Lower leg skin (tissue), 4 donors: ENCODE measurements around the gene C2orf68. TPM values are rescaled to one million over a fixed set of nuclear protein-coding genes. Genes with fewer than 3 reads are reported as not detected.
A peak's percentile ranks its signal among the peaks of the same experiment; 100 is the strongest.

Source experiments
- DNase-seq, 2 donors: peaks; one replicate each; pipeline ENCODE4 v3.0.0-alpha.2; 2019; ENCODE audit warnings: low spot score in 2 of 2
- H3K4me3 ChIP-seq: fragments of 200-600 bp; sonication (generic); 2 replicates; pipeline ENCODE4 v1.5.1; 2017; ENCODE audit warnings: mild to moderate bottlenecking, low read depth; ENCODE audit not compliant: poor library complexity, severe bottlenecking
- CTCF ChIP-seq, 3 donors: fragments of 450-650 bp; IDR thresholded peaks; one replicate each; pipeline ENCODE4 v1.5.1; 2016; ENCODE audit warnings: antibody characterized with exemption in 3 of 3, mild to moderate bottlenecking in 3 of 3, moderate library complexity in 2 of 3
- POLR2A ChIP-seq, 2 donors: fragments of 450-650 bp; IDR thresholded peaks; one replicate each; pipeline ENCODE4 v1.6.1; 2016 to 2017; ENCODE audit warnings: antibody characterized with exemption in 2 of 2, mild to moderate bottlenecking in 1 of 2, moderate library complexity in 1 of 2
- WGBS, 2 donors: methylation state at CpG; one replicate each; pipeline ENCODE4 v1.1.5; 2018; 5-methylcytosine and 5-hydroxymethylcytosine counted together
- intact Hi-C: fragments of 100-400 bp; cut with DNase I; formaldehyde crosslinking; loops from one replicate; pipeline ENCODE4 v1.15.0; 2023; ENCODE audit warnings: low total_unique reads
- total RNA-seq, 4 donors: library from RNA; depleted of rRNA; stranded (reverse); fragments of >200 nt; gene quantifications; one replicate each; pipeline ENCODE4 v1.1.0, GENCODE V29; 2016

Gene C2orf68
- total RNA-seq, 4 donors from 2014 or later, result 15.1 to 41.1 (median 19.0) TPM

- intact Hi-C loops, result no loop called here
- no peak for DNase-seq
- 76 to 79% methylated on average over 4 of the region's 4 CpGs for WGBS, 2 donors
- no peak overlapping the region for H3K4me3 ChIP-seq
- TF ChIP-seq CTCF (IDR thresholded peaks at IDR 0.05) (no peak), POLR2A (IDR thresholded peaks at IDR 0.05) (no peak)
Observed at GRCh38 chr2:85589181-85589580, 22.7 kb downstream of the C2orf68 start.

DNA sequence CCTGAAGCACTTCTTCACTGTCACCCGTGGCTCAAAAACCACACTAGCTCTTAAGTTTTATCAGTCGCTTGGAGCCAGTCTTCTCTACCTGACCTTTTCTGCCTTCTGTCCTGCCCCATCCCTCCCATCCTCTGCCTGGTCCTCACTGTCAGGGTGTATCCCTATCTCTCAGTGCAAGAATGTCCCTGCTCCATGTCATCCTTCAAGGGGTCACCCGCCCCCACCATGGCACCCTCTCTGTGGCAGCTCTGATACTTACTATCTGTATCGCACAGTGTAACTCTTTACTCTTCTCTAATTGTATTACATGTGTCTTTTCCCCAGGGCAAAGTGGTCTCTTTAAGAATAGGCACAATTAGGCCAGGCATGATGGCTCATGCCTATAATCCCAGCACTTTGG lies 23.2 kb downstream of the C2orf68 start:
- TF ChIP-seq CTCF (IDR thresholded peaks at IDR 0.05), result no peak
- TF ChIP-seq POLR2A (IDR thresholded peaks at IDR 0.05), result no peak
- WGBS, 2 donors, result 77 to 84% methylated on average over 4 of the region's 4 CpGs
- DNase-seq, result no peak
- no peak overlapping the region for H3K4me3 ChIP-seq
- intact Hi-C loops, result no loop called here

DNA sequence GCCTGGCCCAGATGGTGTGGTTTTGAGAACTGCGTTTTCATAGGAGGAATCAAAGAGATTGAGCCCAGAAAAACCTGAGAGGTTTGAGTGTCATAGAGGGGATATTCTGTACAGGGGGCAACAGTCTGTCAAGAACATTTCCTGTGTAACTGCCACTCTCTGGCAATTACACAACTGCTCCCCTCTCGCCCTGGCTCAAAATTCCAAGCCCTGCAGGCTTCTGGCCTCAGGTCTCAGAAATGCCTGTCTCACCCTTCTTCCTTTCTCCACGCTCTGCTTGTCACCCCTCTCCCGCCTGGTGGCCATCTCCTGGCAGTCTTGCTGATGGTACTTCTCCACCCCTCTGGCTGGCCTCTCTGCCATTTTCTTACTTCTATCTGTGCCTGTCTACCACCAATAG lies 23.6 kb downstream of the C2orf68 start:
- intact Hi-C loops, result no loop called here
- no peak for DNase-seq
- TF ChIP-seq CTCF (IDR thresholded peaks at IDR 0.05), result no peak
- TF ChIP-seq POLR2A (IDR thresholded peaks at IDR 0.05), result no peak
- 71 to 83% methylated on average over 4 of the region's 4 CpGs for WGBS, 2 donors
- H3K4me3 ChIP-seq, result no peak overlapping the region

- TF ChIP-seq POLR2A (IDR thresholded peaks at IDR 0.05) (no peak), CTCF (IDR thresholded peaks at IDR 0.05) (no peak)
- intact Hi-C loops, result no loop called here
- no peak overlapping the region for H3K4me3 ChIP-seq
- 31 to 62% methylated on average over 1 of the region's 1 CpG for WGBS, 2 donors
- no peak for DNase-seq
Observed at GRCh38 chr2:85585781-85586105, 26.1 kb downstream of the C2orf68 start.

- DNase-seq, result no peak
- peak overlapping the region; percentile 18 for H3K4me3 ChIP-seq
- WGBS, 2 donors, result 20 to 27% methylated on average over 9 of the region's 9 CpGs
- TF ChIP-seq CTCF (IDR thresholded peaks at IDR 0.05), result no peak
- TF ChIP-seq POLR2A (IDR thresholded peaks at IDR 0.05), result no peak
- intact Hi-C loops, result no loop called here
Observed at GRCh38 chr2:85584857-85585780, 26.7 kb downstream of the C2orf68 start.
